Measurements from ENCODE around the gene SLC26A11.

SLC26A11 gene

GRCh38 chr17:80246266-80246681 is 26.0 kb downstream of the SLC26A11 start:
- TF ChIP-seq CTCF (IDR thresholded peaks at IDR 0.05; ENCODE audit: low read depth, low read length) = no peak
- no peak for DNase-seq (ENCODE audit: low read depth in 2 of 2)
- no peak overlapping the region for H3K4me3 ChIP-seq (replicated peaks in 1 of 2; ENCODE audit: low read depth in 2 of 2, low read length in 2 of 2)

GRCh38 chr17:80246726-80247125 is 26.5 kb downstream of the SLC26A11 start:
- no peak for TF ChIP-seq CTCF (IDR thresholded peaks at IDR 0.05; ENCODE audit: low read depth, low read length)
- no peak for DNase-seq (ENCODE audit: low read depth in 2 of 2)
- no peak overlapping the region for H3K4me3 ChIP-seq (replicated peaks in 1 of 2; ENCODE audit: low read depth in 2 of 2, low read length in 2 of 2)

GRCh38 chr17:80247561-80247960 is 27.3 kb downstream of the SLC26A11 start:
- no peak for DNase-seq (ENCODE audit: low read depth in 2 of 2)
- TF ChIP-seq CTCF (IDR thresholded peaks at IDR 0.05; ENCODE audit: low read depth, low read length) = no peak
- no peak overlapping the region for H3K4me3 ChIP-seq (replicated peaks in 1 of 2; ENCODE audit: low read depth in 2 of 2, low read length in 2 of 2)

- TF ChIP-seq CTCF (IDR thresholded peaks at IDR 0.05; ENCODE audit: low read depth, low read length) = no peak
- H3K4me3 ChIP-seq (replicated peaks in 1 of 2; ENCODE audit: low read depth in 2 of 2, low read length in 2 of 2) = no peak overlapping the region
- no peak for DNase-seq (ENCODE audit: low read depth in 2 of 2)
Measured at GRCh38 chr17:80248001-80248893, 28.0 kb downstream of the SLC26A11 start.

- DNase-seq (ENCODE audit: low read depth in 2 of 2) = no peak
- TF ChIP-seq CTCF (IDR thresholded peaks at IDR 0.05; ENCODE audit: low read depth, low read length) = no peak
- H3K4me3 ChIP-seq (replicated peaks in 1 of 2; ENCODE audit: low read depth in 2 of 2, low read length in 2 of 2) = no peak overlapping the region
Measured at GRCh38 chr17:80248894-80249710, 28.9 kb downstream of the SLC26A11 start.

GRCh38 chr17:80251966-80252365 is 31.7 kb downstream of the SLC26A11 start:
- DNase-seq (ENCODE audit: low read depth in 2 of 2) = no peak
- no peak overlapping the region for H3K4me3 ChIP-seq (replicated peaks in 1 of 2; ENCODE audit: low read depth in 2 of 2, low read length in 2 of 2)
- no peak for TF ChIP-seq CTCF (IDR thresholded peaks at IDR 0.05; ENCODE audit: low read depth, low read length)

All from cardiac fibroblast (primary cell).